ENCODE results near the gene DPF3.
A peak's percentile ranks its signal among the peaks of the same experiment; 100 is the strongest.

DNA sequence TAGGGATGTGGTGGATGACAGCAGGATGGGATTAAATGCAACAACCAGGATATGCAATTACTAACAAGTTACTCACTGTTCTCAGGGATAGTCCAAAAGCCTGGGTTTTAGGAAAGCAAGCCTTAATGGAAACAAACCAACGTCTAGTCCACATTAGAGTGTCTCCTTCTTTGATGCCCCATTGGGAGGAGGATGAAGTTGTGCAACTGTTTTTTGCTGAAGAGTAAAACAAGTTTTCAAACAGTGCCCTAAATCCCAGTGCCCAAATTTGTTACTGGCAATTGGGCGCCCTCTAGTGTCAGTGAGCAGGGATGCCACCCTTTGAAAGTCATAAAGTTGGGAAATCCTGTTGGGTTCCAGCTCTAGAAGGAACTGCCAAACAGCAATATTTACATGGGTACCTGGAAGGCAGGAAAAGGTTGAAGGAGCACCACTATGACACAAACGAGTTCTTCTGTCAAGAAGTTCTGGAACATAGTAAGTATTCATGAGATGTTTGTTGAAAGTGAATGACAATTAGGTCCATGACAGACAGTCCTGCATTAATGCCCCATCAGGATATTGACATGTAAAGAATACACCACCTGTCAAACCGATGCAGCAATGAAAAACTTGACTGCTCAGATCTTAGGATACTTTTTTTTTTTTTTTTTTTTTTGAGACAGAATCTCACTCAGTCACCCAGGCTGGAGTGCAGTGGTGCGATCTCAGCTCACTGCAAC is 11.1 kb upstream of the DPF3 start:
- TF ChIP-seq, protein P1, sequence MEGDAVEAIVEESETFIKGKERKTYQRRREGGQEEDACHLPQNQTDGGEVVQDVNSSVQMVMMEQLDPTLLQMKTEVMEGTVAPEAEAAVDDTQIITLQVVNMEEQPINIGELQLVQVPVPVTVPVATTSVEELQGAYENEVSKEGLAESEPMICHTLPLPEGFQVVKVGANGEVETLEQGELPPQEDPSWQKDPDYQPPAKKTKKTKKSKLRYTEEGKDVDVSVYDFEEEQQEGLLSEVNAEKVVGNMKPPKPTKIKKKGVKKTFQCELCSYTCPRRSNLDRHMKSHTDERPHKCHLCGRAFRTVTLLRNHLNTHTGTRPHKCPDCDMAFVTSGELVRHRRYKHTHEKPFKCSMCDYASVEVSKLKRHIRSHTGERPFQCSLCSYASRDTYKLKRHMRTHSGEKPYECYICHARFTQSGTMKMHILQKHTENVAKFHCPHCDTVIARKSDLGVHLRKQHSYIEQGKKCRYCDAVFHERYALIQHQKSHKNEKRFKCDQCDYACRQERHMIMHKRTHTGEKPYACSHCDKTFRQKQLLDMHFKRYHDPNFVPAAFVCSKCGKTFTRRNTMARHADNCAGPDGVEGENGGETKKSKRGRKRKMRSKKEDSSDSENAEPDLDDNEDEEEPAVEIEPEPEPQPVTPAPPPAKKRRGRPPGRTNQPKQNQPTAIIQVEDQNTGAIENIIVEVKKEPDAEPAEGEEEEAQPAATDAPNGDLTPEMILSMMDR (conservative IDR thresholded peaks at IDR 0.05 in 1 of 2, IDR thresholded peaks at IDR 0.05 in 1 of 2; ENCODE audit: low read depth in 1 of 2, low read length in 2 of 2): peak; percentile 98
- TF ChIP-seq EZH2 (IDR thresholded peaks at IDR 0.05; ENCODE audit: low read length, missing control alignments): no peak

Data from fibroblast of lung (primary cell).